Stimulated activated CD8-positive, alpha-beta memory T cell treated with anti-CD3 and anti-CD28 coated beads, Interleukin-15, amount 100 ng/mL, for 1 hour (primary cell): ENCODE data around the gene RP2.

ENCODE experiments used
- DNase-seq: peaks from one replicate; pipeline ENCODE4 v3.0.0-alpha.2; 2020; ENCODE audit warnings: low read depth

Gene RP2

DNA sequence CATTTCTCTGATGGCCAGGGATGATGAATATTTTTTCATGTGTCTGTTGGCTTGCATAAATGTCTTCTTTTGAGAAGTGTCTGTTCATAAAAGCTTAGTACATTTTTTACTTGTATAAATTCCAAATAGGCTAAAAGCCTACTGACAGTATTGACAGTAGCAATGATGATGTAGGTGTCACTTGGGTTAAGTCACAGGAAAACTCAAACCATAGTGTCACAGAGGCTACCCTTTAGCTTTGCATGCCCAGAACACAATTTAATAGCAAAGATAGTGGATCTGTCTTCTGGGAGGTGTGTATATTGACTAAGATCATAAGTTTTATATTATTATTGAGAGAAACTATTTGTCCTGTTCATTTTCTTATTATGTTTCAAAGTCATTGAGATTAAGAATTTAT is 8.1 kb downstream of the RP2 start:
- DNase-seq, result no peak

DNA sequence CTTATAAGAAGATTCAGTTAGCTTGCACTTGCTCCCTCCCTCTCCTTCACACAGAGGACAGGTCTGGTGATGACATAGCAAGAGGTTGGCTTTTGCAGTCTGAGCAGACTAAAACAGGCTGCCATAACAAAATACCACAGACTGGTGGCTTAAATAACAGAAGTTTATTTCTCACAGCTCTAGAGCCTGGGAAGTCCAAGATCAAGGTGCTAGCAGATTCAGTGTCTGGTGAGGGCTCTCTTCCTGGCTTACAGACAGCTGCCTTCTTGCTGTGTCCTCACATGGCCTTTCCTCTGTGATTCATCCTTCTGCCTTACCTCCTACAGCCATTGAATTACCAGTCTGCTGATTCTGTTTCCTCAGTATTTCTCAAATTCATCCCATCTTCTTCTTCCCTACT is 13.1 kb downstream of the RP2 start:
- DNase-seq, result no peak

- DNase-seq, result no peak
These were observed 13.9 kb downstream of the RP2 start for GRCh38 chrX:46850771-46851170.

DNA sequence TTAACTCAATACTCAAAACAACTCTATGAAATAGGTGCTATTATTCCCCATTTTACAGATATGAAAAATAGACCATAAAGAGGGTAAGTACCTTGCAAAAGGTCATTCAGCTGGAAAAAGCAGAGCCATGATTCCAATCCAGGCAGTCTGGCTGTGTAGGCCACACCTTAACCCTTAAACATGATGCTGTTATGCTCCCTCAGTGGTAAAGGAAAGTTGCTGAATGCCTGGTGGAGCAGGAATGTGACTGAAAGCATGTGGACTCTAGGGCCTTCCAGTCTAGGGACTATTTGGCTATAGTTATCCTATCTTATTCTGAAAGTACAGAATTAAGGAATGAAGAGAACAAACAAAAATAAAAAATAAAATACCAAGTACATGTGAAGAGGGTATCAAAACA is 19.6 kb downstream of the RP2 start:
- no peak for DNase-seq

- DNase-seq, result no peak
These were observed 23.7 kb downstream of the RP2 start for GRCh38 chrX:46860557-46860956.

DNA sequence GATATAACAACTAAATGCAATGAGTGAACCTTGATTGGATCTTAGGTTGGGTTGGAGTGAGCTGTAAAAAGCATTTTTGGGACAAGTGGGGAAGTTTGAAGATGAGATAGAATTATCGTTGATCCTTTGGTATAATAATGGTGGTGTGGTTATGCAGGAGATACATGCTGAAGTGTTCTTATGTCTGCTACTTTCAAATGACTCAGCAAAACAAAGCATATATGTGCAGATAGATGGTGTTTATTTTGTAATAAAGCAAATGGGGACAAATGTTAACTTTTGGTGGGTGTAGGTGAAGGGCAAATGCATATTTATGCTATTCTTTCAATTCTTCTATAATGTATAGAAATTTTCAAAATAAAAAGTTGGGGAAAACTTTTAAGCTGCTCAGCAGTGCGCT is 26.2 kb downstream of the RP2 start:
- DNase-seq, result no peak

- DNase-seq, result no peak
These were observed 27.8 kb downstream of the RP2 start for GRCh38 chrX:46864606-46865005.

DNA sequence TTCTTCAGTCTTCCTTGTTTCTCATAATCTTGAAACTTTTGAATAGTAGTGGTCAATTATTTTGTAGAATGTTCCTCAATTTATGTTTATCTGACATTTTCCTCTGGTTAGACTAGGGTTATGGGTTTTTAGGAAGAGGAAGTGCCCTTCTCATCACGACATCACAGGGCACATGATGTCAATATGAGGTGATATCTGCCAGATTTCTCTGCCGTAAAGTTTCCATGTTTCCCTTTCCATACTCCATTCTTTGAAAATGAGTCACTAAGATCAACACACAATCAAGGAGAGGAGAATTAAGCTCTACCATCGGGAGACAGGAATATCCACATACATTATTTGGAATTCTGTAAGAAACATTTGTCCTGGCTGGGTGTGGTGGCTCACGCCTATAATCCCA is 28.4 kb downstream of the RP2 start:
- no peak for DNase-seq

DNA sequence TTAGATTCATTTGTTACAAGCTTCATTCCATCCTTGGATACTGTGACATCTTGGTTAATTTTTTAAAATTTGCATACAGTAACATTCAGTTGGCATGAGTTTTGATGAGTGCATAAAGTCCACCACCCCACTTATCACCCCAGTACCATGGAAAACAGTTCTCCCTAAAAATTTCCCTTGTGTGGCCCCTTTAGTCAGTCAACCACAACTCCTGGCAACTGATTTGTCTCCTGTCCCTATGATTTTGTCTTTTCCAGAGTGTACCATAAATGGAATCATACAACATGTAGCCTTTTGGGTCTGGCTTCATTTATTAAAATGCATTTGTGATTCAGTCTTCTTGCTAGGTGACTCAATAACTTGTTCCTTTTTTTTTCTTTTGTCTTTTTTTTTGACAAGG is 29.9 kb downstream of the RP2 start:
- no peak for DNase-seq

- no peak for DNase-seq
These were observed 36.9 kb downstream of the RP2 start for GRCh38 chrX:46873746-46874145.

GRCh38 chrX:46876901-46877300 is 40.1 kb downstream of the RP2 start:
- no peak for DNase-seq

- no peak for DNase-seq
These were observed 45.4 kb downstream of the RP2 start for GRCh38 chrX:46882266-46882665.

- no peak for DNase-seq
These were observed 48.0 kb downstream of the RP2 start for GRCh38 chrX:46884799-46885198.

DNA sequence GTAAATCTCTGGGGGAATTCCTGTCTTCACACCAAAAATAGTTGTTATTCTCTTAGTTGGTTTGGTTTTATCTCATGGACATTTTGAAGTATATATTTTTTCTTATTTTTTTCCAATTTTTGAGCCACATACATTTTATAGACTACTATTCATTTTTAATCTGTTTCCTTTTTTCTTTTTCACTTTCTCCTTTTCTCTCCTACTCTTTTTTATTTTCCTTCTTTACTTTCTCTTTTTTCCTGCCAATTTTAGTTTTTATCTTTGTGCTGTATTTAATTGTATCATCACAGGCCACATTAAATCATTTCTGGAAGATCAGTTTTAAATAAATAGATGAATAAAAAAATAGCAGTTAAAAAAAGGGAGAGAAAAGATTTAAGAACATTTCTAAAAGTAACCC is 61.4 kb downstream of the RP2 start:
- no peak for DNase-seq

DNA sequence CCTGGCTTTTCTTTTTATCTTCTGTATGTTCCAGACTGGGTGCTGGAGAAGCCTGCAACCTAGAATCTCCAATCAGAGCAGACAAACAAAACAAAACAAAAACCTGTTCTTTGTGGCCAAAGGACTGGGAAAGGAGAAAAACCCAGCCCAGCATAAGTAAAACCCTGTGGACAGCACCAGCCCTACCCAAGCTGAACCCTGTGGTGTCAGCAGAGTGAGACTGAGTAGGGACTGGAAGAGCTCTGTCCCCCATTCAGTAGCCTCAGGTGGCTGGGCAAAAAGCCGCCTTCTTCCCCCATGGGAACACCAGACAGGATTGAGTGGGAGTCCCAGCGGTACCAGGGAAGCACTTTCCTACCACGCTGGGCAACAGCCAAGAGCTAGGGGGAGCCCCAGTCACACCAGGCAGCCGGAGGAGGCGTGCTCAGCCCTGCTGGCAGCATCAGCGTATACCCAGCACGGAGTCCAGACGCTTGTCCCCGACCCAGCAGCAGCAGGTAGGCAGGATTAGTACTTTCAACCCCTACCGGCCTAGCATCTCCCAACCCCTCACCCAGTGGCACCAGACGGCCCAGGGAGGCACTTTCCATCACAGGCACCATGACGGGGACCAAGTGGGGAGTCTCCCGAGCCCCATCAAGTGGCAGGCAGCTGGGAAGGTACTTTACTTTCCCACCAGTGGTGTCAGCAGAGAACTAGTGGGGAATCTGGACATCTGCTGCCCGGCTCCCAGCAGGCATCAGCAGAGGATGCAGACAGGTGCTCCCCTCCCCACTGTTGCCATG is 66.8 kb downstream of the RP2 start:
- DNase-seq, result peak; percentile 5

DNA sequence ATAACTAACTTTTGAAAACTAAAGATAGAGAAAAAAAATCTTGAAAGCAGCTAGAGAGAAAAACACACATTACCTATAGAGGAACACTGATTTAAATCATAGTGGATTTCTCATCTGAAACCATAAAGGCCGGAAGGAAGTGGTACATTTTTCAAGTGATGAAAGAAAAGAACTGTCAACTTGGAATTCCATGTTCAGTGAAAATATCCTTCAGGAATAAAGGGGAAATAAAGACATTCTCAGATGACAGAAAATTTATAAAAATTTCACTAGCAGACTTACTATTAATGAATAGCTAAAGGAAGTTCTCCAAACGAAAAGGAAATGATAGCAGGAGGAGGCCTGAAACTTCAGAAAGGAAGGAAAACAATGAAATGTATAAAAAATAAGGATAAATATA is 67.8 kb downstream of the RP2 start:
- DNase-seq, result no peak

DNA sequence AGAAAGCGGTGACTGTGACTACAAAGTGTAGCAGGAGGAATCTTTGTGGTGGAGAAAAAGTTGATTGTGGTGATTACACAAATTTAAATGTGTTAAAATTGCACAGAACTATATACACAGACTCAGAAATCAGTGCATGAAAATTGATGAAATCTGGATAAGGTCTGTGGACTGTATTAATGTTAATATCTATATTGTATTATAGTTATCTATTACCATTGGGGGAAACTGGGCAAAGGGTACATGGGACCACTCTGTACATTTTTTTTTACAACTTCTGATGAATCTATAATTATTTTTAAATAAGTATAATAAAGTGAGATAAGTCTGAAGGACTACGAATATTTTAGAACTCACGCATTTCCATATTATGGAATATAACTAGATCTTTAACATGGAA is 73.6 kb downstream of the RP2 start:
- DNase-seq, result no peak

DNA sequence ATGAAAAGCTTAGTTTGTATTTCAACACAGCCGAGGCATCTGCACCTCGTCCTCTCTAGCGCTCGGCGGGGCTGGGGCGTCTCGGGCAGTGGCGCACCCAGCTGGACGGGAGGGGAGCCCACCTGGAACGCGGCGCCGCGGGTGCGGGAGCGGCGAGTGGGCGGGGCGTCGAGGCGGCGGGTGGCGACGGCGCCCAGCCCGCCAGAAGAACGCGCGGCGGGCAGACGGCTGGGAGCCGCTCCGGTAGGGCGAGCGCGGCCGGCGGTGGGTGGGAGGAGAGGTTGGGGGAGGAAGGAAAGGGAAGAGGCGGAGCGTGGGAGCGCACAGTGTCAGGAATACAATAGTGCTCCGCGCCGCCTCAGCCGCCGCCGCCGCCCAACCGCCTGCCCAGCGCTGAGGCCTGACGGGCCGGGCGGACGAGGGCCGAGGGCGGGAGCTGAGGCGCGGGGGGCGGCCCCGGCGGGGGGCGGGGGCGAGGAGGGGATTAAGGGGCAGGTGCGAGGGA is 75.3 kb downstream of the RP2 start, which contains the start of gene JADE3:
Gene JADE3 (plus strand): TSS at position 324 of the 505 bp plus-strand sequence. CDS start 72,474 bp downstream, outside the sequence.
- DNase-seq, result no peak

- no peak for DNase-seq
These were observed 76.0 kb downstream of the RP2 start for GRCh38 chrX:46912603-46913491.

DNA sequence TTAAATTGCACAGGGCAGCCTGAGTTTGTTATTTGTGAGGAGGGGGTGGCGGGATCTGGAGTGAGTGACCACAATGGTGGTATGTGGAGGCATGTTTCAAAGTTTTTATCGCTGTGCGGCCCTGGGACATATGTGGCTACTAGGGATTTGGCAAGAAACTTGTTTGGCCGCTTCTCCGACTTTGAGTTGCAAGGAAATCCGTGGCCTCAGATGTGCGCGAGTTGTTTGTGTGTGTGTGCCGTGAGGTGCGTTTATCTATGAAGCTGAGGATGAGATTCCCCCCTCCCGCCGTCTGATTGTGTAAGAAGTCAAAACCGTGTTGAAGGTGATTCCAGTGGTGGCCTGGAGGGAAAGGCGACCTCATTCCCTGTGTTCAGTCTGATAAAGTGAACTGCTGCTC is 76.8 kb downstream of the RP2 start:
- DNase-seq, result no peak

DNA sequence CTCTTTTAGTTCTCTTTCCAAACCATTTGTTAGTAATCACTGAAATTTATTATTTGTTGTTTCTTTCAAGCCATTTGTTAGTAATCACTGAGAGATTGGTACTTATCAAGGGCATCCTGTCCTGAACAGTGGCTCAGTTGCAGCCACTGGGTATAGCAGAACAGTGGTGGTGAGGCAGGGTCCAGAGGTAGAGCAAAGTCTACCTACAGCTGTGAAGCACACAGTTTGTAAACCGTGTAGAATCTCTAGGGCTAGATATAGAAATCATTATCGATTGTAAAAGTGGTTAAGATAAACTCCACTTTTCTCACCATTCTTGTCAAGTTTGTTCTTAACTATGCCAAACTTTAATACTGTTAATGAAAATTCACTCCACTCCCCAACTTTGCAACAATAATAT is 79.4 kb downstream of the RP2 start:
- DNase-seq, result no peak

- DNase-seq, result no peak
These were observed 80.8 kb downstream of the RP2 start for GRCh38 chrX:46917622-46918021.

GRCh38 chrX:46918434-46918833 is 81.6 kb downstream of the RP2 start:
- no peak for DNase-seq
